ENCODE results near the gene BRD3.

- TF ChIP-seq EP300 (IDR thresholded peaks at IDR 0.05) (no peak), POLR2A (IDR thresholded peaks at IDR 0.05) (no peak), CTCF (IDR thresholded peaks at IDR 0.05) (no peak), POLR2AphosphoS5 (IDR thresholded peaks at IDR 0.05) (no peak)
These were observed 86.3 kb downstream of the BRD3 start for GRCh38 chr9:133981589-133981957.
